Lower leg skin (tissue), 4 donors: ENCODE data around the gene FICD. TPM values are rescaled to one million over a fixed set of nuclear protein-coding genes. Genes with fewer than 3 reads are reported as not detected.

ENCODE experiments used
- DNase-seq, 2 donors: peaks; one replicate each; pipeline ENCODE4 v3.0.0-alpha.2; 2019; ENCODE audit warnings: low spot score in 2 of 2
- H3K4me3 ChIP-seq: fragments of 200-600 bp; sonication (generic); 2 replicates; pipeline ENCODE4 v1.5.1; 2017; ENCODE audit warnings: mild to moderate bottlenecking, low read depth; ENCODE audit not compliant: poor library complexity, severe bottlenecking
- POLR2A ChIP-seq, 2 donors: fragments of 450-650 bp; IDR thresholded peaks; one replicate each; pipeline ENCODE4 v1.6.1; 2016 to 2017; ENCODE audit warnings: antibody characterized with exemption in 2 of 2, mild to moderate bottlenecking in 1 of 2, moderate library complexity in 1 of 2
- WGBS, 2 donors: methylation state at CpG; one replicate each; pipeline ENCODE4 v1.1.5; 2018; 5-methylcytosine and 5-hydroxymethylcytosine counted together
- intact Hi-C: fragments of 100-400 bp; cut with DNase I; formaldehyde crosslinking; loops from one replicate; pipeline ENCODE4 v1.15.0; 2023; ENCODE audit warnings: low total_unique reads
- total RNA-seq, 4 donors: library from RNA; depleted of rRNA; stranded (reverse); fragments of >200 nt; gene quantifications; one replicate each; pipeline ENCODE4 v1.1.0, GENCODE V29; 2016
- TF ChIP-seq, protein P1 (sequence below), 3 donors: fragments of 450-650 bp; IDR thresholded peaks; one replicate each; pipeline ENCODE4 v1.5.1; 2016; ENCODE audit warnings: antibody characterized with exemption in 3 of 3, mild to moderate bottlenecking in 3 of 3, moderate library complexity in 2 of 3

FICD gene
- total RNA-seq, 4 donors from 2014 or later: 1.8 to 5.2 (median 3.6) TPM

DNA sequence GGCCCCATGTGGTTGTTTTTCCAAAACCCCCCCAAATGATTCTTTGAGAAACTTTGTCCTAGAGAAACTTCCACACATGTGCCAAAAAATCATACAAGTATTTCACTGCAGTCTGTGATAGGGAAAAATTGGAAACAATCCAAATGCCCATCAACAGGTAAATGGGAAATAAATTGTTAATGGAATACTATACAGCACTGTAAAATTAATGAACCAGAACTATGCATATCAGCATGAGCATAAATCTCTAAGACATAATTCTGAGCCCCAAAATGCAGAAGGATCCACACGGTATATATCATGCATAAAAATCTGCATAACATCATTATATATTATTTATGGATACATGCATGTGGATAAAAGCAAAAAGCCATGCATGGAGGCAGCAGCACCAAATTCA lies 5.3 kb upstream of the FICD start:
- intact Hi-C loops: no loop called here
- H3K4me3 ChIP-seq: no peak overlapping the region
- 85 to 91% methylated on average over 1 of the region's 1 CpG for WGBS, 2 donors
- no peak for TF ChIP-seq POLR2A (IDR thresholded peaks at IDR 0.05)
- TF ChIP-seq, protein P1, sequence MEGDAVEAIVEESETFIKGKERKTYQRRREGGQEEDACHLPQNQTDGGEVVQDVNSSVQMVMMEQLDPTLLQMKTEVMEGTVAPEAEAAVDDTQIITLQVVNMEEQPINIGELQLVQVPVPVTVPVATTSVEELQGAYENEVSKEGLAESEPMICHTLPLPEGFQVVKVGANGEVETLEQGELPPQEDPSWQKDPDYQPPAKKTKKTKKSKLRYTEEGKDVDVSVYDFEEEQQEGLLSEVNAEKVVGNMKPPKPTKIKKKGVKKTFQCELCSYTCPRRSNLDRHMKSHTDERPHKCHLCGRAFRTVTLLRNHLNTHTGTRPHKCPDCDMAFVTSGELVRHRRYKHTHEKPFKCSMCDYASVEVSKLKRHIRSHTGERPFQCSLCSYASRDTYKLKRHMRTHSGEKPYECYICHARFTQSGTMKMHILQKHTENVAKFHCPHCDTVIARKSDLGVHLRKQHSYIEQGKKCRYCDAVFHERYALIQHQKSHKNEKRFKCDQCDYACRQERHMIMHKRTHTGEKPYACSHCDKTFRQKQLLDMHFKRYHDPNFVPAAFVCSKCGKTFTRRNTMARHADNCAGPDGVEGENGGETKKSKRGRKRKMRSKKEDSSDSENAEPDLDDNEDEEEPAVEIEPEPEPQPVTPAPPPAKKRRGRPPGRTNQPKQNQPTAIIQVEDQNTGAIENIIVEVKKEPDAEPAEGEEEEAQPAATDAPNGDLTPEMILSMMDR (IDR thresholded peaks at IDR 0.05): no peak
- no peak for DNase-seq

DNA sequence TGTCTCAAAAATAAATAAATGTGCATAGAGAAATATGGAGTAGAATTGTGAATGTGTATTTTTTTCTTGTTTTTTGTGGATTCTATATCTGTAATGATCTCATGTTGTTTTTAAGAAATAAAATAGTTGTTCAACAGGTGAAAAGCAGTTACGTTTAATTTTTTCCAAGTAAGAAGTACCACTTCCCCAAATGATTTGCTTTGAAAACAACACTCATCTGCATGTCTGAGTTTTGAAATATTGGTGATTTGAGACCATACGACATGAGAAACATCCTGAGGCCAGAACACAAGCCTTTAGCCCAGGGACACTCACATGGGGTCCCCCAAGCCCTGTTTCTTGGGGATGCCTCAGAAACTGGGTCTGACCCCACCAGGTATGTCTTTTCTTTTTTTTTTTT lies 4.2 kb upstream of the FICD start:
- intact Hi-C loops: no loop called here

DNA sequence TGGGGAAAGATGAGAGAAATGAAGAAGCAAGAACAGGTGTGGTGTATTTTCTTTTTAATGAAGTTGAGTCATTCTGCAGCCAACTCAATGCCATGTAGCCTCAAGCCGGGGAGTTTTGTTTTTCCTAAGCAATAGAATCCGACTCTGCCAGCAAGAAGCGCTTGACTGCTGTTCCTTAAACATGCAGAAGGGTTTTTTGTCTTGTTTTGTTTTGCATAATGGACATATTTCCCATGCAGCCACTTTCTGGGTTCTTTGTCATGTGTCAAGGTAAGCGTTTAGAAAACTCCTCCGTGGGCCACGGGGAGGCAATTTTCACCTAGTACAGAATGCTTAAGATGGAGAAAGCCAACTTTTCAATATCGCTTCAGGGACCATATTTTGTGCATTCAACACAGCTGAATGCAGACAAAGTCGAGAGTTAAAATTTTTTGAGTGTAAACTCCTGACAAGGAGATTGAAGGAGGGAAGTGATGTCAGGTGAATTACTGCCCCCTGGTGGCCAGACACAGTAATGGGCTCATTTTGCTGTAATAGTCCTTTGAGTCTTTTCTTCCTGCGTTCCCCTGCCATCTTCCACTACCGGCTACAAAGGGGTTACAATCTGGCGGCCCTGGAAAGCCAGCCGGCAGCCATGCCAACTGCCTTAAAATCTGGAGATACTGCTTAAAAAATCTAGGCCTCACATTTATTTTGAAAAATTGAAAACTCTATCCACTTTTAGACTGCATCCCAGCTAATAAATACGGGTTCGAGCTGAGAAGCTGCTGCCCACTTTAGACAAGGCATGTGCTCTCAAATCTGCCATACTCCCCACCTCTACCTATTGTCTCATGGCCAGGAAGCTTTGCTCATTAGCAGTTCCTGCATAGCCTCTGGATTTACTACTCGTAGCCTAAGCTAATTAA lies 3.2 kb upstream of the FICD start:
- WGBS, 2 donors: 22 to 25% methylated on average over 15 of the region's 15 CpGs
- no peak overlapping the region for H3K4me3 ChIP-seq

More for the DNA sequence above, 4.2 kb upstream of the FICD start:
- no peak for TF ChIP-seq POLR2A (IDR thresholded peaks at IDR 0.05)
- TF ChIP-seq, protein P1 (IDR thresholded peaks at IDR 0.05): no peak
- 48 to 75% methylated on average over 2 of the region's 2 CpGs for WGBS, 2 donors
- DNase-seq: no peak
- no peak overlapping the region for H3K4me3 ChIP-seq

DNA sequence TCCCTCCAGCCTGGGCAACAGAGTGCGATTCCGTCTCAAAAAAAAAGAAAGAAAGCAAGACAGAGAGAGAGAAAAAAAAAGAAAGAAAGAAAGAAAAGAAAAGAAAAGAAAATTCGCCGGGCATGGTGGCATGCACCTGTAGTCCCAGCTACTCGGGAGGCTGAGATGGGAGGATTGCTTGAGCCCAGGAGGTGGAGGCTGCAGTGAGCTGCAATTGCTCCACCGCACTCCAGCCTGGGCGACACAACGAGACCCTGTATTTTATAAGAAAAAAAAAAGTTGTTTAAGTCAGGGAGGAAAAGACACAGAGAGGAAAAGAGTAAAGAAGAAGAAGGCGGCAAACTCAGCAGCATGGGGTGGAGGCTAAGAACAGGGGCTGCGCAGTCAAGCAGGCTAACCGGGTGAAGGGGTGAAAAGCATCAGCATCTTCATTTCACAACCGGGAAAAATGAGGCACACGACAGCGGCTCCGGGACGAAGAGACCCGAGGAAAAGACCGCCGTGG lies 557 bp upstream of the FICD start:
- DNase-seq: no peak
- intact Hi-C loops: no loop called here
- WGBS, 2 donors: 28 to 29% methylated on average over 19 of the region's 19 CpGs

More for the DNA sequence above, 3.2 kb upstream of the FICD start:
- DNase-seq: peak; percentile 64 to 94
- TF ChIP-seq POLR2A (IDR thresholded peaks at IDR 0.05): no peak
- TF ChIP-seq, protein P1 (IDR thresholded peaks at IDR 0.05): peak in 1 of 3 donors; percentile 88
- intact Hi-C loops: no loop called here

DNA sequence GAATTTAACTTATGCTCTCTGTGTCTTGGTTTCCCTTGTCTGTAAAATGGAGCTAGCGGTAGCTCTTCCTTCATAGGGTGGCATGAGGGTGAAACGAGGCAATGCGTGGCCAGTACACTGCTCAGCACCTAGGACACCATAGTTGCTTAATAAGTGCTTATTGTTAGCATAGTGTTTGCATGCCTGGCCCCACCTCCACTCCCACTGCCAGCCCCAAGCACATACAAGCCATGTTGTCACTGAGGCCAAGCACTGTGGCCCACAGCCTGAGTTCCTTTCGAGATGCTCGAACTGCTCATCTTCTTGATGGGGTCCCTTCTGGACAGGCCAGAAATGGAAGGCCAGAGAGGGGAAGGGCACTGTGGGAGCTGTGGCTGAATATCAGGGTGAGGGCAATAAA lies 839 bp downstream of the FICD start:
- H3K4me3 ChIP-seq: no peak overlapping the region
- TF ChIP-seq, protein P1 (IDR thresholded peaks at IDR 0.05): no peak
- no peak for TF ChIP-seq POLR2A (IDR thresholded peaks at IDR 0.05)
- WGBS, 2 donors: 56 to 63% methylated on average over 5 of the region's 5 CpGs
- no peak for DNase-seq
- intact Hi-C loops: no loop called here

More for the DNA sequence above, 557 bp upstream of the FICD start:
- H3K4me3 ChIP-seq: no peak overlapping the region
- TF ChIP-seq, protein P1 (IDR thresholded peaks at IDR 0.05): no peak
- no peak for TF ChIP-seq POLR2A (IDR thresholded peaks at IDR 0.05)
